ENCODE measurements around the gene MC1R.

- TF ChIP-seq CTCF (conservative IDR thresholded peaks at IDR 0.05; ENCODE audit: low read depth in 2 of 2) (no peak), POLR2AphosphoS5 (IDR thresholded peaks at IDR 0.05; ENCODE audit: low read depth) (no peak), EZH2 (IDR thresholded peaks at IDR 0.05; ENCODE audit: low read depth, unreplicated experiment) (no peak), ZNF462 (CRISPR knock-in tag; IDR thresholded peaks at IDR 0.05) (no peak)
Observed at GRCh38 chr16:89906140-89907025, 12.3 kb upstream of the MC1R start.

All from GM23338 (cell line).